GM12878 (cell line): Measurements from ENCODE around the gene C1orf50. TPM values are rescaled to one million over a fixed set of nuclear protein-coding genes. Genes with fewer than 3 reads are reported as not detected.

ENCODE experiments used
- ATAC-seq: fragments of 200-7000 bp; cut with Tn5 transposase; 3 replicates; pipeline ENCODE4 v1.9.1; 2020; ENCODE audit warnings: mild to moderate bottlenecking, moderate library complexity
- BruUV-seq: library from RNA; stranded (reverse); fragments of 400-500 nt; replicated peaks from 2 replicates; lab custom pipeline; 2021; lab: Mats Ljungman, UMichigan
- CTCF ChIA-PET: fragments of 300-600 bp; sonication (Branson Sonifier 250); formaldehyde crosslinking; extraction: SDS; loops from one replicate; lab custom pipeline; 2021; ENCODE audit warnings: inconsistent platforms; lab: Yijun Ruan, JAX
- POLR2A ChIA-PET: fragments of 350-600 bp; formaldehyde crosslinking; extraction: SDS; loops from one replicate; lab custom pipeline; 2021; ENCODE audit warnings: inconsistent platforms; lab: Charles Lee
- RAD21 ChIA-PET: fragments of 300-600 bp; sonication (Branson Sonifier 250); formaldehyde crosslinking; loops from one replicate; lab custom pipeline; 2023; ENCODE audit warnings: antibody characterized with exemption; ENCODE audit not compliant: unreplicated experiment; lab: Charles Lee
- SMC1A ChIA-PET: fragments of 300-600 bp; sonication (Branson Sonifier 250); formaldehyde crosslinking; loops from one replicate; lab custom pipeline; 2023; ENCODE audit not compliant: unreplicated experiment, uncharacterized antibody; lab: Charles Lee
- DNase-seq: peaks from one replicate; pipeline ENCODE4 v3.0.0-alpha.2; 2011; ENCODE audit warnings: low read depth, low spot score
- FAIRE-seq: peaks from 3 replicates; lab custom pipeline; 2011; peaks lifted over from hg19 to GRCh38; lab: Jason Lieb, UNC
- H2AFZ ChIP-seq: 2 replicates; pipeline ENCODE4 v1.6.0; 2011; ENCODE audit warnings: low read depth, low read length, control low read depth; ENCODE audit not compliant: control insufficient read depth
- H3K27ac ChIP-seq: 2 replicates; pipeline ENCODE4 v1.5.1; 2011; ENCODE audit warnings: control low read depth; ENCODE audit not compliant: control insufficient read depth, insufficient read depth
- H3K27me3 ChIP-seq, 2 experiments: replicated peaks in 1 of 2; 2 replicates each; pipeline versions ENCODE4 v1.6.0 to v1.6.1; 2011; ENCODE audit warnings: low read length in 1 of 2; ENCODE audit not compliant: control insufficient read depth in 2 of 2, insufficient read depth in 2 of 2
- H3K36me3 ChIP-seq, 2 experiments: 2 replicates each; pipeline ENCODE4 v1.5.1; 2011; ENCODE audit warnings: low read length in 1 of 2; ENCODE audit not compliant: control insufficient read depth in 2 of 2, insufficient read depth in 2 of 2
- H3K4me1 ChIP-seq: 2 replicates; pipeline ENCODE4 v1.6.1; 2011; ENCODE audit warnings: mild to moderate bottlenecking, low read length, moderate library complexity, mixed read lengths; ENCODE audit not compliant: control insufficient read depth, insufficient read depth
- H3K4me2 ChIP-seq: 2 replicates; pipeline ENCODE4 v1.6.0; 2011; ENCODE audit warnings: control low read depth; ENCODE audit not compliant: control insufficient read depth, insufficient read depth
- H3K4me3 ChIP-seq: fragments of 200-600 bp; sonication (generic); 2 replicates; pipeline ENCODE4 v1.5.1; 2016
- H3K79me2 ChIP-seq: 2 replicates; pipeline ENCODE4 v1.6.0; 2011; ENCODE audit warnings: low read length; ENCODE audit not compliant: control insufficient read depth, insufficient read depth
- H3K9ac ChIP-seq: 2 replicates; pipeline ENCODE4 v1.8.0; 2011; ENCODE audit warnings: low read length, control low read depth, mixed read lengths; ENCODE audit not compliant: control insufficient read depth, insufficient read depth
- H3K9me3 ChIP-seq: replicated peaks from 3 replicates; pipeline ENCODE4 v1.5.1; 2011; ENCODE audit warnings: mild to moderate bottlenecking, low read length; ENCODE audit not compliant: control insufficient read depth, insufficient read depth
- H4K20me1 ChIP-seq: 2 replicates; pipeline ENCODE4 v1.6.0; 2011; ENCODE audit not compliant: control insufficient read depth, insufficient read depth
- BACH1 ChIP-seq: fragments of 450-650 bp; IDR thresholded peaks from 2 replicates; pipeline ENCODE4 v1.6.1; 2017; ENCODE audit warnings: mild to moderate bottlenecking, borderline replicate concordance
- CREB1 ChIP-seq: IDR thresholded peaks from 2 replicates; pipeline ENCODE4 v1.6.1; 2012; ENCODE audit warnings: low read depth, mild to moderate bottlenecking, inconsistent platforms
- DPF2 ChIP-seq: fragments of 450-650 bp; IDR thresholded peaks from 2 replicates; pipeline ENCODE4 v1.6.1; 2017; ENCODE audit warnings: mild to moderate bottlenecking
- HCFC1 ChIP-seq: fragments of 150-350 bp; IDR thresholded peaks from 2 replicates; pipeline ENCODE4 v1.6.1; 2014; ENCODE audit warnings: low read length
- IKZF1 ChIP-seq: fragments of 450-650 bp; conservative IDR thresholded peaks from 2 replicates; pipeline ENCODE4 v1.6.1; 2017; ENCODE audit warnings: antibody characterized with exemption, mild to moderate bottlenecking
- LARP7 ChIP-seq: fragments of 450-650 bp; IDR thresholded peaks from 2 replicates; pipeline ENCODE4 v1.6.1; 2017; ENCODE audit warnings: mild to moderate bottlenecking
- MXI1 ChIP-seq: fragments of 150-350 bp; IDR thresholded peaks from 2 replicates; pipeline ENCODE4 v1.6.1; 2011; ENCODE audit warnings: low read depth, mild to moderate bottlenecking, inconsistent platforms, low read length, improper control_type of control experiment
- MYC ChIP-seq: IDR thresholded peaks from 2 replicates; pipeline ENCODE4 v1.6.1; 2011; ENCODE audit warnings: mild to moderate bottlenecking, low read length, moderate library complexity, inconsistent platforms; ENCODE audit not compliant: insufficient read depth, insufficient replicate concordance, insufficient read length, severe bottlenecking
- NFIC ChIP-seq: IDR thresholded peaks from 2 replicates; pipeline ENCODE4 v1.6.1; 2012; ENCODE audit warnings: low read depth, mild to moderate bottlenecking, inconsistent platforms, low read length, moderate library complexity
- NR2C1 ChIP-seq: fragments of 450-650 bp; IDR thresholded peaks from 2 replicates; pipeline ENCODE4 v1.6.1; 2017; ENCODE audit warnings: antibody characterized with exemption, mild to moderate bottlenecking, moderate library complexity
- PML ChIP-seq: IDR thresholded peaks from 2 replicates; pipeline ENCODE4 v1.6.1; 2012; ENCODE audit warnings: low read length, inconsistent platforms
- RBBP5 ChIP-seq: fragments of 200-600 bp; sonication (generic); conservative IDR thresholded peaks from 2 replicates; pipeline ENCODE4 v1.6.1; 2016
- SUZ12 ChIP-seq: fragments of 200-600 bp; sonication (generic); IDR thresholded peaks from one replicate; pipeline ENCODE4 v1.6.1; 2018; ENCODE audit warnings: antibody characterized with exemption, mild to moderate bottlenecking; ENCODE audit not compliant: unreplicated experiment
- ZSCAN29 ChIP-seq: fragments of 450-650 bp; IDR thresholded peaks from 2 replicates; pipeline ENCODE4 v1.6.1; 2017; ENCODE audit warnings: mild to moderate bottlenecking, moderate library complexity
- WGBS: methylation state at CpG from one replicate; pipeline ENCODE4 v1.1.6; 2016; ENCODE audit warnings: low lambda C conversion rate; ENCODE audit not compliant: insufficient replicate concordance, insufficient coverage; ENCODE audit errors: missing lambda C conversion rate; 5-methylcytosine and 5-hydroxymethylcytosine counted together
- in situ Hi-C: fragments of 300-500 bp; cut with MboI; formaldehyde crosslinking; loops from 9 replicates; pipeline ENCODE4 v1.14.3; 2018; ENCODE audit warnings: mixed read lengths
- intact Hi-C: fragments of 100-400 bp; cut with micrococcal nuclease; formaldehyde crosslinking; loops from one replicate; pipeline ENCODE4 v1.14.2; 2022; ENCODE audit not compliant: unreplicated experiment
- polyA plus RNA-seq, 11 experiments: library from polyadenylated mRNA; depleted of rRNA in 4 of 11; unstranded in 6 of 11; stranded (reverse) in 5 of 11; fragments of >200 nt; fragmentation: Nextera tagmentation in 4 of 11; fragmentation: Illumina TruSeq in 1 of 11; extraction: Ambion mirVana in 4 of 11; extraction: Trizol in 1 of 11; gene quantifications; 1 replicate in 1 of 11; 2 replicates in 10 of 11; pipeline versions ENCODE4 v1.2.1 to v1.2.3, GENCODE V29; 2011 to 2016; ENCODE audit warnings: inconsistent platforms in 2 of 11, missing spikeins in 2 of 11, low read depth in 1 of 11
- total RNA-seq, 4 experiments: library from RNA; depleted of rRNA in 3 of 4; stranded (reverse); fragments of >200 nt in 3 of 4; fragmentation: Illumina TruSeq in 1 of 4; extraction: Trizol in 1 of 4; gene quantifications; 2 replicates each; pipeline versions ENCODE4 v1.2.1 to v1.2.3, GENCODE V29; 2013 to 2021
- TF ChIP-seq, protein P1 (sequence below): fragments of 450-650 bp; formaldehyde crosslinking; IDR thresholded peaks from 2 replicates; pipeline ENCODE4 v1.4.0; 2022; ENCODE audit warnings: mild to moderate bottlenecking, moderate library complexity
- TF ChIP-seq, protein P2 (sequence below): IDR thresholded peaks from 2 replicates; pipeline ENCODE4 v1.6.1; 2012; ENCODE audit warnings: low read depth, low read length, improper control_type of control experiment
- TF ChIP-seq, protein P3 (sequence below): IDR thresholded peaks from 2 replicates; pipeline ENCODE4 v1.6.1; 2011; ENCODE audit warnings: low read depth, mild to moderate bottlenecking, low read length, moderate library complexity, borderline replicate concordance; ENCODE audit errors: extremely low read depth

Gene C1orf50
- total and polyA plus RNA-seq, 10 of the 15 experiments (the other 5 are each of a cell fraction or from before 2014, with no cell fraction given): 1.2 to 10.7 (median 6.7) TPM

DNA sequence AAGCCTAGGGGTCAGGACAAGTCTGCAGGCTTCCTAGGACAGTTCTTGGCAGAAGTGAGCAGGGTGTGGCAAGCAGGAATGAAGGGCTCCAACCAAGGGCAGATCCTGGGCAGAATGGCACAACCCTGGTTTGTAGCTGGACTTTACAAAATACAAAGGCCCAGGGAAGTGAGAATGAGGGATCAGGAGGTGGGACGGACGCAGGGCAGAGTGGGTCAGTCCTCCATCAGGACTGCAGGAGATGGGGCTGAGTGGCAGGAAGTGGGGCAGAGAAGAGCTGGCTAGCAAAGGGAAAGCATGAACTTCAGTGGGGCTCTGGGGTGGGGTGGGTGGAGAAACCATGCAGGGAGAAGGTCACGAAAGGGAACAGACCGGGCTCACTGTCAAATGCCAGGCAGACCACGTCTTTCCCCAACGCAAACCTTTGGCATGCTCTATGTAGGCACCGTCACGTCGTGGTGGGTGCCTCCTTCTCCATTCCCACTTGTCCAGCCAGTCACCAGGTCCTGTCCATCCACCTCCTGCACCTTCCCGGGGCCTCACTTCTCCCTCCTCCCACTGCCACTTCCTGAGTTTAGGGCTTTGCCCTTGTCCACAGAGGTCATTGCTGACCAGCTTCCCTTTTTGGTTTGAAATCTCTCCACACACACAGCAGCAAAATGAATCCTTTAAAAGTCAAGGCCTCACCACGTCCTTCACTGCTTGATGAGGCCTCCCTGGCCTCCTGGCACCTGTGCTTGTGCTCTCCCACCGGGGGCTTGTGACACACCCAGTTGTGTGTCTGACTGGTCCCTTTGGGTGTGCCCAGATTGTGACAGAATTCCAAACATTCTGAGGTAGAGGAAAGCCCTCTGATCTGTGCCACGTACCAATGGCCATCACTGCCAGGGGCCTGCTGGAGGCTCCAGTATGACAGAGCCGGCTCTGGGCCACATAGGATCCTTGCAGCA, 18.3 kb upstream of the C1orf50 start:
- Histone ChIP-seq H3K4me1 (no peaks in the 10 kb centered on the region), H2AFZ (no peak overlapping the region)
- in situ Hi-C loops: no loop called here

More for the DNA sequence above, 18.3 kb upstream of the C1orf50 start:
- RAD21 ChIA-PET: no interaction called here
- no peaks in the 10 kb centered on the region for H3K79me2 ChIP-seq
- TF ChIP-seq DPF2 (no peak), PML (no peak), MXI1 (no peak), BACH1 (no peak), SUZ12 (no peak), RBBP5 (no peak), LARP7 (no peak), CREB1 (no peak), ZSCAN29 (no peak), HCFC1 (no peak), NR2C1 (no peak), MYC (no peak), NFIC (no peak), IKZF1 (no peak)
- TF ChIP-seq, protein P1, sequence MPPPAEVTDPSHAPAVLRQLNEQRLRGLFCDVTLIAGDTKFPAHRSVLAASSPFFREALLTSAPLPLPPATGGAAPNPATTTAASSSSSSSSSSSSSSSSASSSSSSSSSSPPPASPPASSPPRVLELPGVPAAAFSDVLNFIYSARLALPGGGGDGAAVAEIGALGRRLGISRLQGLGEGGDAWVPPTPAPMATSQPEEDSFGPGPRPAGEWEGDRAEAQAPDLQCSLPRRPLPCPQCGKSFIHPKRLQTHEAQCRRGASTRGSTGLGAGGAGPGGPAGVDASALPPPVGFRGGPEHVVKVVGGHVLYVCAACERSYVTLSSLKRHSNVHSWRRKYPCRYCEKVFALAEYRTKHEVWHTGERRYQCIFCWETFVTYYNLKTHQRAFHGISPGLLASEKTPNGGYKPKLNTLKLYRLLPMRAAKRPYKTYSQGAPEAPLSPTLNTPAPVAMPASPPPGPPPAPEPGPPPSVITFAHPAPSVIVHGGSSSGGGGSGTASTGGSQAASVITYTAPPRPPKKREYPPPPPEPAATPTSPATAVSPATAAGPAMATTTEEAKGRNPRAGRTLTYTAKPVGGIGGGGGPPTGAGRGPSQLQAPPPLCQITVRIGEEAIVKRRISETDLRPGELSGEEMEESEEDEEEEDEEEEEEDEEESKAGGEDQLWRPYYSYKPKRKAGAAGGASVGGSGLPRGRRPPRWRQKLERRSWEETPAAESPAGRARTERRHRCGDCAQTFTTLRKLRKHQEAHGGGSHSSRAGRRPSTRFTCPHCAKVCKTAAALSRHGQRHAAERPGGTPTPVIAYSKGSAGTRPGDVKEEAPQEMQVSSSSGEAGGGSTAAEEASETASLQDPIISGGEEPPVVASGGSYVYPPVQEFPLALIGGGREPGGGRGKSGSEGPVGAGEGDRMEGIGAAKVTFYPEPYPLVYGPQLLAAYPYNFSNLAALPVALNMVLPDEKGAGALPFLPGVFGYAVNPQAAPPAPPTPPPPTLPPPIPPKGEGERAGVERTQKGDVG (CRISPR knock-in tag): no peak
- TF ChIP-seq, protein P2, sequence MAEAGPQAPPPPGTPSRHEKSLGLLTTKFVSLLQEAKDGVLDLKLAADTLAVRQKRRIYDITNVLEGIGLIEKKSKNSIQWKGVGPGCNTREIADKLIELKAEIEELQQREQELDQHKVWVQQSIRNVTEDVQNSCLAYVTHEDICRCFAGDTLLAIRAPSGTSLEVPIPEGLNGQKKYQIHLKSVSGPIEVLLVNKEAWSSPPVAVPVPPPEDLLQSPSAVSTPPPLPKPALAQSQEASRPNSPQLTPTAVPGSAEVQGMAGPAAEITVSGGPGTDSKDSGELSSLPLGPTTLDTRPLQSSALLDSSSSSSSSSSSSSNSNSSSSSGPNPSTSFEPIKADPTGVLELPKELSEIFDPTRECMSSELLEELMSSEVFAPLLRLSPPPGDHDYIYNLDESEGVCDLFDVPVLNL: no peak
- TF ChIP-seq, protein P3, sequence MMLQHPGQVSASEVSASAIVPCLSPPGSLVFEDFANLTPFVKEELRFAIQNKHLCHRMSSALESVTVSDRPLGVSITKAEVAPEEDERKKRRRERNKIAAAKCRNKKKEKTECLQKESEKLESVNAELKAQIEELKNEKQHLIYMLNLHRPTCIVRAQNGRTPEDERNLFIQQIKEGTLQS: no peak
- TF ChIP-seq, all 136 proteins: peak for 0
- WGBS: 86% methylated on average over 14 of the region's 14 CpGs
- SMC1A ChIA-PET: interaction anchor here (1.5 kb wide), 1 partner anchor 18 kb away, joined by 4 read pairs; the partner anchor contains the start of genes C1orf50 and P3H1
- no peaks in the 10 kb centered on the region for H3K9me3 ChIP-seq
- no peak for DNase-seq
- no peak overlapping the region for H3K4me3 ChIP-seq
- no TSS peak for BruUV-seq
- CTCF ChIA-PET: interaction anchor here (0.6 to 1.5 kb wide), 6 partner anchors 14 to 403 kb away, joined by 3 to 4 read pairs (median 3); no protein-coding TSS in a partner anchor
- peaks cover 11% of the 10 kb centered on the region in 2 experiments; a peak in 3 of 4 replicates for H3K36me3 ChIP-seq
- FAIRE-seq: no peak
- POLR2A ChIA-PET: interaction anchor here (0.6 kb wide), 1 partner anchor 20 kb away, joined by 3 read pairs; no protein-coding TSS in a partner anchor
- intact Hi-C loops: loop anchor here (5.0 kb wide), 1 partner anchor 406 kb away; no protein-coding TSS in a partner anchor
- H4K20me1 ChIP-seq: no peaks in the 10 kb centered on the region
- H3K27ac ChIP-seq: no peak overlapping the region
- no peak for ATAC-seq
- no peaks in the 10 kb centered on the region for H3K27me3 ChIP-seq
- H3K4me2 ChIP-seq: no peak overlapping the region
- no peak overlapping the region for H3K9ac ChIP-seq
